Breast epithelium (tissue), 4 donors: ENCODE data around the gene RRP8. TPM values are rescaled to one million over a fixed set of nuclear protein-coding genes. Genes with fewer than 3 reads are reported as not detected.

Source experiments
- DNase-seq, 2 donors: peaks; one replicate each; pipeline ENCODE4 v3.0.0-alpha.2; 2019; ENCODE audit warnings: low spot score in 2 of 2
- H3K27ac ChIP-seq, 2 donors: fragments of 200-600 bp; sonication (generic) in 1 of 2; one replicate each; pipeline ENCODE4 v1.5.1; 2016 to 2019; ENCODE audit warnings: mild to moderate bottlenecking in 1 of 2
- H3K27me3 ChIP-seq, 2 donors: fragments of 200-600 bp; sonication (generic) in 1 of 2; one replicate each; pipeline versions ENCODE4 v1.5.1 to v1.6.0; 2017 to 2019; ENCODE audit warnings: control low read depth in 1 of 2, mild to moderate bottlenecking in 1 of 2
- H3K36me3 ChIP-seq: fragments of 200-600 bp; one replicate; pipeline ENCODE4 v1.5.1; 2019
- H3K4me1 ChIP-seq, 2 donors: fragments of 200-600 bp; sonication (generic); one replicate each; pipeline ENCODE4 v1.5.1; 2016 to 2019; ENCODE audit warnings: control low read depth in 1 of 2
- H3K4me3 ChIP-seq, 3 donors: fragments of 200-600 bp; sonication (generic); 1 replicate in 2 of 3; 2 replicates in 1 of 3; pipeline ENCODE4 v1.5.1; 2016 to 2019; ENCODE audit warnings: mild to moderate bottlenecking in 3 of 3, moderate library complexity in 2 of 3
- H3K9me3 ChIP-seq, 2 donors: fragments of 200-600 bp; sonication (generic) in 1 of 2; one replicate each; pipeline ENCODE4 v1.5.1; 2016 to 2019; ENCODE audit warnings: control low read depth in 1 of 2
- CTCF ChIP-seq, 3 donors: fragments of 450-650 bp; IDR thresholded peaks; one replicate each; pipeline ENCODE4 v1.5.1; 2016 to 2017; ENCODE audit warnings: antibody characterized with exemption in 3 of 3, mild to moderate bottlenecking in 3 of 3, moderate library complexity in 3 of 3
- POLR2A ChIP-seq: fragments of 450-650 bp; IDR thresholded peaks from one replicate; pipeline ENCODE4 v1.6.1; 2016; ENCODE audit warnings: antibody characterized with exemption, mild to moderate bottlenecking, moderate library complexity
- POLR2AphosphoS5 ChIP-seq, 3 donors: sonication (generic); formaldehyde crosslinking; IDR thresholded peaks; one replicate each; pipeline ENCODE4 v1.6.1; 2017; ENCODE audit warnings: antibody characterized with exemption in 3 of 3
- intact Hi-C: fragments of 100-400 bp; cut with DNase I; formaldehyde crosslinking; loops from one replicate; pipeline ENCODE4 v1.15.1; 2023; ENCODE audit warnings: low total_unique reads
- total RNA-seq, 3 donors: library from RNA; depleted of rRNA; stranded (reverse); fragments of >200 nt; gene quantifications; one replicate each; pipeline ENCODE4 v1.1.0, GENCODE V29; 2016

Gene RRP8
- total RNA-seq, 3 donors from 2014 or later = 8.8 to 22.2 (median 20.3) TPM

- Histone ChIP-seq H3K4me1 (no peaks in the 10 kb centered on the region), H3K4me3 (no peak overlapping the region), H3K27ac (no peak overlapping the region), H3K9me3 (no peaks in the 10 kb centered on the region), H3K36me3 (no peaks in the 10 kb centered on the region), H3K27me3 (no peaks in the 10 kb centered on the region)
- TF ChIP-seq POLR2AphosphoS5 (IDR thresholded peaks at IDR 0.05) = no peak
- no peak for TF ChIP-seq CTCF (IDR thresholded peaks at IDR 0.05)
- no peak for TF ChIP-seq POLR2A
- no peak for DNase-seq
- intact Hi-C loops = no loop called here
Measured at GRCh38 chr11:6625156-6625831, 21.9 kb upstream of the RRP8 start.

- H3K27ac ChIP-seq = no peak overlapping the region
- no peaks in the 10 kb centered on the region for H3K9me3 ChIP-seq
- intact Hi-C loops = no loop called here
- TF ChIP-seq CTCF (IDR thresholded peaks at IDR 0.05) (no peak), POLR2A (no peak), POLR2AphosphoS5 (IDR thresholded peaks at IDR 0.05) (no peak)
- DNase-seq = no peak
- no peaks in the 10 kb centered on the region for H3K27me3 ChIP-seq
- H3K4me3 ChIP-seq = no peak overlapping the region
- no peaks in the 10 kb centered on the region for H3K36me3 ChIP-seq
- H3K4me1 ChIP-seq = no peaks in the 10 kb centered on the region
Measured at GRCh38 chr11:6623391-6624363, 20.3 kb upstream of the RRP8 start.

GRCh38 chr11:6622261-6623171 lies 19.1 kb upstream of the RRP8 start:
- TF ChIP-seq POLR2AphosphoS5 (IDR thresholded peaks at IDR 0.05) = no peak
- no peak for TF ChIP-seq POLR2A
- no peak for TF ChIP-seq CTCF (IDR thresholded peaks at IDR 0.05)
- Histone ChIP-seq H3K27me3 (no peaks in the 10 kb centered on the region), H3K36me3 (no peaks in the 10 kb centered on the region), H3K9me3 (no peaks in the 10 kb centered on the region), H3K4me3 (no peak overlapping the region), H3K4me1 (no peaks in the 10 kb centered on the region), H3K27ac (no peak overlapping the region)
- intact Hi-C loops = no loop called here
- DNase-seq = no peak

DNA sequence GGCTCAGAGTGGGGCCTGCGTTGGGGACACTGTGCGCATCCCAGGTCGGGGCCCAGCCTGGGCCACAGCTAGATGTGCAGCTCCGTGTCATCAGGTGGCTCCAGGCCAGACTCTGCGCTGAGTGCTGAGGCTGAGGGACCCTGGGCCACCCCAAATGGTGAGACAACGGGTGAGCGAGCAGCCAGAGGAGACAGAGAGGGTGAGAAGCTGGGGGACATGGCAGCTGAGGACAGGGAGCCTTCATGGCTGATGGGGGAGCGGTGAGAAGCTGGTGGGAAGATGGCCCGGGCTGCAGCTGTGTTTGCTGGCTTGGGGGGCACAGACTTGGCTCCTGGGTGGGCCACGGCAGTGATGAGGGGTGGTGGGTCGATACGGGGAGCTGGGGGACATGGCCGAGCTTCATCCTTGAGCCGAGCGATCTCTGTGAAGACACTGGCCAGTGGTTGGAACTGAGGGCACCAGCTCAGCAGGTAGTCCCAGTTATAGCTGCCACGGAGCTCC lies 18.3 kb upstream of the RRP8 start:
- no peak overlapping the region for H3K27ac ChIP-seq
- no peaks in the 10 kb centered on the region for H3K9me3 ChIP-seq
- H3K36me3 ChIP-seq = no peaks in the 10 kb centered on the region
- TF ChIP-seq POLR2AphosphoS5 (IDR thresholded peaks at IDR 0.05) (no peak), CTCF (IDR thresholded peaks at IDR 0.05) (no peak), POLR2A (no peak)
- H3K4me3 ChIP-seq = no peak overlapping the region
- intact Hi-C loops = no loop called here
- no peak for DNase-seq
- no peaks in the 10 kb centered on the region for H3K27me3 ChIP-seq
- no peaks in the 10 kb centered on the region for H3K4me1 ChIP-seq
